PFSK-1 (cell line): ENCODE measurements around the gene SETD4.

ENCODE experiments used
- FOXP2 ChIP-seq: optimal IDR thresholded peaks from 2 replicates; pipeline ENCODE3; 2011; ENCODE audit warnings: borderline replicate concordance, control low read depth, inconsistent platforms; ENCODE audit not compliant: insufficient read depth; ENCODE audit errors: extremely low read length, extremely low read depth
- POLR2AphosphoS5 ChIP-seq: IDR thresholded peaks from 2 replicates; pipeline ENCODE4 v1.6.1; 2012; ENCODE audit warnings: low read depth, mild to moderate bottlenecking, control low read depth, low read length, moderate library complexity
- SIN3A ChIP-seq: IDR thresholded peaks from 2 replicates; pipeline ENCODE4 v1.6.1; 2012; ENCODE audit warnings: mild to moderate bottlenecking, low read length, moderate library complexity, borderline replicate concordance; ENCODE audit not compliant: insufficient read depth
- TAF1 ChIP-seq: IDR thresholded peaks from 2 replicates; pipeline ENCODE4 v1.6.1; 2012; ENCODE audit warnings: low read length, control low read depth, borderline replicate concordance; ENCODE audit not compliant: insufficient read depth
- TF ChIP-seq, protein P1 (sequence below), 2 experiments: IDR thresholded peaks; 2 replicates each; pipeline versions ENCODE4 v1.6.1 to v1.8.0; 2011 to 2012; ENCODE audit warnings: low read depth in 2 of 2, low read length in 2 of 2, control low read depth in 1 of 2, inconsistent platforms in 1 of 2, mild to moderate bottlenecking in 1 of 2, moderate library complexity in 1 of 2; ENCODE audit not compliant: insufficient read depth in 1 of 2

DNA sequence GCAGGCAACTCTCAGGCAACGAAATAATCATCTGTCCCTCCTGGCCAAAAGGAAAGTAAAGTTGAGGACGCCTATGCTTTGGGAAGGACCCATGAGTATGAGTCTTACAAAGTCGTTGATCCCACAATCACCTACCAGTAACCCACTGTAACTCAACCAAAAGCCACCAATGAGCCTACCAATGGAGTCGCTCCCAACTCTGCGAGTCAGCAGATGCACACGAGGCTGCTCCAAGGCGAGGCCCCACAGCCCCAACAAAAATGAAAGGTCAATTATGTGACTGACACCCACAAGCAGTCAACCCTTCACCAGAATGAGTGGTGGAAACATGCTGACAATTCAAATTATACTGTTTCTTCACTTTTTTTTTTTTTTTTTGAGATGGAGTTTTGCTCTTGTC lies 12.0 kb downstream of the SETD4 start:
- TF ChIP-seq TAF1 (no peak), POLR2AphosphoS5 (no peak), SIN3A (no peak), FOXP2 (no peak)
- TF ChIP-seq, protein P1, sequence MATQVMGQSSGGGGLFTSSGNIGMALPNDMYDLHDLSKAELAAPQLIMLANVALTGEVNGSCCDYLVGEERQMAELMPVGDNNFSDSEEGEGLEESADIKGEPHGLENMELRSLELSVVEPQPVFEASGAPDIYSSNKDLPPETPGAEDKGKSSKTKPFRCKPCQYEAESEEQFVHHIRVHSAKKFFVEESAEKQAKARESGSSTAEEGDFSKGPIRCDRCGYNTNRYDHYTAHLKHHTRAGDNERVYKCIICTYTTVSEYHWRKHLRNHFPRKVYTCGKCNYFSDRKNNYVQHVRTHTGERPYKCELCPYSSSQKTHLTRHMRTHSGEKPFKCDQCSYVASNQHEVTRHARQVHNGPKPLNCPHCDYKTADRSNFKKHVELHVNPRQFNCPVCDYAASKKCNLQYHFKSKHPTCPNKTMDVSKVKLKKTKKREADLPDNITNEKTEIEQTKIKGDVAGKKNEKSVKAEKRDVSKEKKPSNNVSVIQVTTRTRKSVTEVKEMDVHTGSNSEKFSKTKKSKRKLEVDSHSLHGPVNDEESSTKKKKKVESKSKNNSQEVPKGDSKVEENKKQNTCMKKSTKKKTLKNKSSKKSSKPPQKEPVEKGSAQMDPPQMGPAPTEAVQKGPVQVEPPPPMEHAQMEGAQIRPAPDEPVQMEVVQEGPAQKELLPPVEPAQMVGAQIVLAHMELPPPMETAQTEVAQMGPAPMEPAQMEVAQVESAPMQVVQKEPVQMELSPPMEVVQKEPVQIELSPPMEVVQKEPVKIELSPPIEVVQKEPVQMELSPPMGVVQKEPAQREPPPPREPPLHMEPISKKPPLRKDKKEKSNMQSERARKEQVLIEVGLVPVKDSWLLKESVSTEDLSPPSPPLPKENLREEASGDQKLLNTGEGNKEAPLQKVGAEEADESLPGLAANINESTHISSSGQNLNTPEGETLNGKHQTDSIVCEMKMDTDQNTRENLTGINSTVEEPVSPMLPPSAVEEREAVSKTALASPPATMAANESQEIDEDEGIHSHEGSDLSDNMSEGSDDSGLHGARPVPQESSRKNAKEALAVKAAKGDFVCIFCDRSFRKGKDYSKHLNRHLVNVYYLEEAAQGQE (IDR thresholded peaks at IDR 0.05; ENCODE audit: insufficient read depth in 1 of 2, low read depth in 2 of 2, low read length in 2 of 2), result no peak
